Ishikawa (cell line): ENCODE results near the gene PKD1.

Source experiments
- EP300 ChIP-seq: IDR thresholded peaks from 2 replicates; pipeline ENCODE4 v1.6.1; 2012; ENCODE audit warnings: borderline replicate concordance
- RAD21 ChIP-seq: IDR thresholded peaks from 2 replicates; pipeline ENCODE4 v1.6.1; 2012; ENCODE audit warnings: low read depth

GRCh38 chr16:2079991-2080390, 55.7 kb downstream of the PKD1 start:
- no peak for TF ChIP-seq RAD21
- TF ChIP-seq EP300 = no peak
